GM18909 (cell line): Measurements from ENCODE around the gene IQCH.
"Not testable (repeated sequence)": the region's sequence is repeated elsewhere in the genome, so short reads cannot be mapped to it uniquely, and the experiment has no call there.

Experiments
- ATAC-seq: cut with Tn5 transposase; IDR thresholded peaks from one replicate; pipeline ENCODE4 v1.9.1; 2021; ENCODE audit warnings: mild to moderate bottlenecking; ENCODE audit not compliant: unreplicated experiment, poor library complexity

IQCH gene

GRCh38 chr15:67420137-67420536, 165.6 kb downstream of the IQCH start:
- ATAC-seq = no peak

DNA sequence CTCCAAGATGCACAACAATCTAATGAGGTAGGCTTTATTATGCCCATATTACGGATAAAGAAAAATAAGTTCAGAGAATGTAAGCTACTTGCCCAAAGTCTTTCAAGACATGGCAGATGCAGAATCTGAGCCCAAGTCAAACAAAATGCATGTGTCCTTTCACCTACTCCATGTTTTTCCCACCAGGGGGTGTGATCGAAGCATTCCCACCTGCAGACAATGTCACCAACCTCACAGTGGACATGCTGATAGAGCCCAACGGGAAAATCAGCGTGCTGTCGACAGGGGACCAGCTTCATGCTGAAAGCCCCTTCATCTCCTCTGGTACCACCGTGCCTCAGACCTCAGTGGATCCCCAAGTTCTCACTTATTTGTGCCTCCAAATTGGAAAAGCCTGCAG, 166.5 kb downstream of the IQCH start:
- ATAC-seq = no peak

GRCh38 chr15:67422296-67422695, 167.7 kb downstream of the IQCH start:
- no peak for ATAC-seq

DNA sequence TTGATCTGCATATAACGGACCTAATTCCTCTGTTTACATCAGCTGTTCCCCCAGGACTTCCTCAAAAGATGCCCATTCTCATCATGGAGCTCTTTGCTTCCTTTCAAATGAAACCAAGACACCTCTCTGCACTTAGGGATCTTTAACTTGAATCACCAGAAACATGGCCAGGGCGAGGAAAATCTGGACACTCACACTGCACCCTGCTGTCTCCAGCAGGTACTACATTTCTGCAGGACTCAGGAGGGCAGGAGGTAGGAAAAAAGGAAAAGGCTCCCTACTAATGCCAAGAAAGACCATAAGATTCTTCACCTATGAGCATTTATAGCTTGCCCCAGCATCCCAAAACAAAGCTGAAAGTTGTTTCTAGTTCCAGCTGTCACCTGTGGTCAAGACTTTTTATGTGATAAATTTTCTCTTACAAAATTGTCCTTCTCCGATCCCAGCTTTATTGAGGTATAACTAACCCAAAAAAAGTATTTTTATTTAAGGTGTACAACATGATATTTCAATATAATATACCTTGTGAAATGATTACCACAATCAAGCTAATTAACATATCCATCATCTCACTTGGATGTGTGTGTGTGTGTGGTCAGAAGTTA, 179.0 kb downstream of the IQCH start:
- no peak for ATAC-seq

DNA sequence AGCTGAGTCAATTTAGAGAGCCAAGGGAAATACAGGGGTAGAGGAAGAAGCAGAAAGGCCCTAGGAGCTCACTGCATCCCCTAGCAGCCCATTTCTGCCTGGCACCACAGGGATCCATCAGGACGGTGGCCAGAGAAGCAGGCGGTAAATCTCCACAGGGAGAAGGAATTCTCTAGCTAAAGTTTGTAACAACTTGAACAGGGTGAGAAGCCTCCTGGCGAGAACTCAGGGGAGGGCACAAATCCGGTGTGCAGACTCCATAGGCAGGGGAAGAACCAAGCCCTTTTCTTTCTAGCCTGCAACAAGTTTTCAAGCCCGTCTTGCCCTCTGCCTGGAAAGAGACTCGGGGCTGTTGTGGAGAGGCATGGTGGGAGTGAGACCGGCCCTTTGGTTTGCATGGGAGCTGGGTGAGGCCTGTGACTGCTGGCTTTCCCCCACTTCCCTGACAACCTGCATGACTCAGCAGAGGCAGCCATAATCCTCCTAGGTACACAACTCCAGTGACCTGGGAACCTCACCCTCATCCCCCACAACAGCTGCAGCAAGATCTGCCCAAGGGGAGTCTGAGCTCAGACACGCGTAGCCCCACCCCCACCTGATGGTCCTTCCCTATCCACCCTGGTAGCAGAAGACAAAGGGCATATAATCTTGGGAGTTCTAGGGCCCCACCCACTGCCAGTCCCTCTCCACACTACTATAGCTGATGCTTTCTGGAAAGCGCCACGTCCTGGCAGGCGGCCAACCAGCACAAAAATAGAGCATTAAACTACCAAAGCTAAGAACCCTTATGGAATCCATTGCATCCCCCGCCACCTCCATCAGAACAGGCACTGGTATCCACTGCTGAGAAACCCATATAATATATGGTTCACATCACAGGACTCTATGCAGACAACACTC, 182.0 kb downstream of the IQCH start:
- not testable (repeated sequence) for ATAC-seq

DNA sequence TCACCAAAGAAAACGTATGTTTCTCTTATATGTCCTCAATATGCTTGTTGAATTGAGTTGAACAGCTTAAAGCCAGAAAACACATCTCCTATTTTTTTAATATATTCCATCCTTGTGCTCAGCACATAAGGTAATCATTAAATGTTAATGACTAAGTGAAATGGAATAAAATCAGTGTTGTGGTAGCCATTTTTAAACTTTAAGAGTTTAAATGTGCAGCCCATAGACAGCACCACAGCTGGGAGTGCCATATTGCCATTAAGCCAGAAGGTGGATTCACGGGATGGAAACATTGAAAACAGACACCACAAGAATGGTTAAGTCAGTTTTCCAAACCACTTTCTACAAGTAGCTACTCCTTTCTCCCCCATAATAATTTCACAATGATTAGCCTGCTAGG, 189.5 kb downstream of the IQCH start:
- ATAC-seq = no peak

- no peak for ATAC-seq
Observed at GRCh38 chr15:67446449-67446848, 191.9 kb downstream of the IQCH start.

DNA sequence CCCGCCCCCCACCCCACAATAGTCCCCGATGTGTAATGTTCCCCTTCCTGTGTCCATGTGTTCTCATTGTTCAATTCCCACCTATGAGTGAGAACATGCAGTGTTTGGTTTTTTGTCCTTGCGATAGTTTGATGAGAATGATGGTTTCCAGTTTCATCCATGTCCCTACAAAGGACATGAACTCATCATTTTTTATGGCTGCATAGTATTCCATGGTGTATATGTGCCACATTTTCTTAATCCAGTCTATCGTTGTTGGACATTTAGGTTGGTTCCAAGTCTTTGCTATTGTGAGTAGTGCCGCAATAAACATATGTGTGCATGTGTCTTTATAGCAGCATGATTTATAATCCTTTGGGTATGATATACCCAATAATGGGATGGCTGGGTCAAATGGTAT, 193.8 kb downstream of the IQCH start:
- ATAC-seq = not testable (repeated sequence)

GRCh38 chr15:67453703-67454102, 199.1 kb downstream of the IQCH start:
- not testable (repeated sequence) for ATAC-seq

DNA sequence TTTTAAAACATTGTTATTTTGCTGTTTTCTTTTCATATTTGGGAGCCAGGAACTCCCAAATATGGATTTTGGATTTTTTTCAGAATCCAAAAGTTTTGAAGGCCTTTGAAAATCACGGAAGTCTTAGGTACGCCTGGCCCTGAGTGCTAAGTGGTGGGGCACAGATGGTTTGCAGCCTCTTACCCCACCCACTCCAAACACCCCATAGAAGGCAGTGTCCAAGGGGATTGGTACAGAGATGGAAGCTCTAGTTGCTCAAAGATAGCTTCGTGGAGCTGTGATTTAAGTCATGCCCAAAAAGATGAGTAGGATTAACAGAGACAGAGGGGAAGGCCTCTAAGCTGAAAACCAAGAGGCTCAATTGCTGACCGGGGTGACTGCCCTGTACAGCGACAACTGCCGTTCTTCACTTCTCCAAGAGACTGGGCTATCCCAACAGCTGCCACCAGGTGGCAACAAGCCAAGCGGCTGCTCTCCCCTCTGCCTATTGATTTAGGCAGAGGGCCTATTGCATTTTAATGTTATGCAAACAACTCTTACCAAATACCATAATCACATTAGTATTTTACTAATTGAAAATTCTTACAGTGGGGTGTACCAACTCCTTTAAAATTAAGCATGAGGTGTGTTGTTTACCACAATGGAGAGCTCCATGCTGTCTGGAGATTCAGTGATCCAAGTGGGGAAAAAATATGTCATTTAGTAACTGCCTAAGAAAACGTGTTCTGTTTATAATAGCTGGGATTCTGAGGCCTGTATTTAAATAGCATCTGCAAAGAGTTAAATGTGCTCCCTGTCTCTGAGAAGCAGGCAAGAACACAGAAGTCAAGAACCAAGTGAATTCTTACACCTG, 202.3 kb downstream of the IQCH start:
- peak; percentile 56 for ATAC-seq

DNA sequence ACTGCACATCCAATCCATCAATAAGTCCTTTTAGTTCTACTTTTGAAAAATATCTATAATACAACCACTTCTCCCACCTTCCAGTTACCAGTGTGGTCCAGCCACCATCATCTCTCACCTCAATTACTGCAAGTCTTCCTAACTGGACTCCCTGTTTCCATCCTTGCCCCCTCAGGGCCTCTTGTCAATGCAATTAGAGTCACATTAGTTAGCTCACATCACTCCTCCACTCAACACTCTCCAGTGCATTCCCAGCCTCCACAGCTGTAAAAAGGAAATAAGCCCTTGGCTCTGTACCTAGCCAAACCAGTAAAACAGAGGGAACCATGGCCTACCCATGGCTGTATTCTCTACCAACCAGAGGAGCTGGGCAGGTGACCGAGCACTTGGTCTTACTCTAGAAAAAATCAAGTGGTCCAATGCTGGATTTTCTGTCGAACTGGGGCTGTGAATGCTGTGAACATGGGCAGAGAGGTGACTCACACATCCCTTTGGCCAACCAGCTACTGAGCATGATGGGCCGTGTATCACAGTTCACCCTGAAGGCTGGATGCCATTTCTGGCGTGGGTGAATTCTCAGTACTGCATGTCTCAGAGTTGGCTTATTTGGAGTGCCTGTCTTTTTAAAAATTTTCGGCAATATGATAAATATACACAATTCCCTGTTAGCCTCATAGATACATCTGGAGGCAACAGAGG, 203.9 kb downstream of the IQCH start:
- no peak for ATAC-seq

- no peak for ATAC-seq
Observed at GRCh38 chr15:67460521-67460920, 205.9 kb downstream of the IQCH start.

GRCh38 chr15:67461735-67462134, 207.1 kb downstream of the IQCH start:
- ATAC-seq = no peak

- ATAC-seq = no peak
Observed at GRCh38 chr15:67462875-67463274, 208.3 kb downstream of the IQCH start.

- no peak for ATAC-seq
Observed at GRCh38 chr15:67463488-67463887, 208.9 kb downstream of the IQCH start.

GRCh38 chr15:67465196-67465952, 210.8 kb downstream of the IQCH start:
- ATAC-seq = no peak

GRCh38 chr15:67468416-67468815, 213.8 kb downstream of the IQCH start:
- no peak for ATAC-seq

DNA sequence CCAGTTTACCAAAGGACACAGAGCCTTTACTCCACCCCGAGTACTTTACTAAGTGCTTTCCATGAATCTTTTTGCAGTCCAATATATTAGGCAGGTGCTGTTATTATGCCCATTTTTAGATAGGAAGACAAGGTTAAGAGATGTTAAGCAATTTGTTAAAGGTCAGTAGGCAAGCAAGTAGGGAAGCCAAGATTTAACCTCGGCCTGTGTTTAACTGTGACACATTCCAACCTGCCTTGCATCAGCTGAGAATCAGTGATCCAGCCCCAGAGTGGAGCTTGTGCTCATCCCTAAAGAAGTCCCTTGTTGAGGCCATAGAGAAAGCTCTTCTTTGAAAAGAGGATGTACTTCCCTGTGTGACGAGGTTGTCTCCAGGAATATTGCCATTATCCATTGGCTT, 215.1 kb downstream of the IQCH start:
- no peak for ATAC-seq

DNA sequence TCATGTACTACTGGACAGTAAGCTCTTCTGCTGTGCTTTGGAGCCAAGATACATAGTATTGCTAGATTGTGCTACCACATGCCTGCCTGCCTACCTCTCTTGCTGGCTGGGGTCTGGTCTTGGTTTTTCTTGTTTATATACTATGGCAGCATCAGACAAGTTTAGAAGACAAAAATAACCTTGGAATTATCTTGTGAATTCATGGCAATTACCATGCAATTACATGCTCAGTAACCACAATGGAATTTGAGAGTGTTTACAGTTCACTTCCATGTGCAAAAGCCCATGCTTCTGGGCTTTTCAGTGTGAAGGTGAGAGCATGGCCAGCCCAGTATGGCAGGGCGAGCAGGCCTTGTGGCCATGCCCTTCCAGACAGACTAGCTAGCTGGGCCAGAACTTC, 218.4 kb downstream of the IQCH start:
- ATAC-seq = no peak
